CD4-positive, alpha-beta T cell treated with Interleukin-15 for 4 hours (primary cell): ENCODE results near the gene TYRO3.
A peak's percentile ranks its signal among the peaks of the same experiment; 100 is the strongest.

Experiments used
- DNase-seq: peaks from one replicate; pipeline ENCODE4 v3.0.0-alpha.2; 2020; ENCODE audit warnings: low spot score

TYRO3 gene

DNA sequence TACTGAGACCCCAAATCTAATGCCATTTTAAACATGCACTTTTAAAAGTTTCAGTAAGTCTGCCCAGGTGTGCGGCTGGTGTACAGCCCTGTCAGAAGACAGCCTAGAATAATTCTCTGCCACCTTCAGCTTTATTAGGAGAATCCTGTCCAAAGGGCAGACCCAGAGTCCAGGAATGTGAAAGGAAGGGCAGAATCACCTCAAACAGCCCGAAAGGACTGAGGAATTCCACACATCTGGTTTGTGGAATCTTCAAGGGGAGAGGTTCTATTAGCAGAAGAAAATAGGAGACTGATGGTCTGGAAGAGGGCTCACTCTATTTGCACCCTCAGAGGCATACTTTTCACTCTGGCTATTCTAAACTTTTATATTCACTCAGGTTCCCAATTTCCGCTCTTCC lies 46.6 kb downstream of the TYRO3 start:
- DNase-seq: no peak

DNA sequence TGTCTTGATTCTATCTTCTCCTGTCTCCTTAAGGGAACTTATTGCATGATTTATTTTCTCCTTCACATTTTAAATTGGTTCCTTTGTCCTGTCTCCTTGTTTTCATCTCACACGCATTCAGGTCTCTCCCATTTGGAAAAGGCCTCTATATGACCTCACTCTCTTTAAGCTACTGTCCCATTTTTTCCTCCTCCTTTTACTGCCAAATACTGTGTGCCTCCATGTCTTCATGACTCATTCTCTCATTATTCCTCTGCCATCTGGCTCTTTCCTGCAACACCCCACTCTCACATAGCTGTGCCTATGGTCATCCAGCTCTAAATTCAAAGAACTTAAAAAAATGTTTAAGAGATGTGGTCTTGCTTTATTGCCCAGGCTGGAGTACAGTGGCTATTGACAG lies 48.0 kb downstream of the TYRO3 start:
- DNase-seq: no peak

DNA sequence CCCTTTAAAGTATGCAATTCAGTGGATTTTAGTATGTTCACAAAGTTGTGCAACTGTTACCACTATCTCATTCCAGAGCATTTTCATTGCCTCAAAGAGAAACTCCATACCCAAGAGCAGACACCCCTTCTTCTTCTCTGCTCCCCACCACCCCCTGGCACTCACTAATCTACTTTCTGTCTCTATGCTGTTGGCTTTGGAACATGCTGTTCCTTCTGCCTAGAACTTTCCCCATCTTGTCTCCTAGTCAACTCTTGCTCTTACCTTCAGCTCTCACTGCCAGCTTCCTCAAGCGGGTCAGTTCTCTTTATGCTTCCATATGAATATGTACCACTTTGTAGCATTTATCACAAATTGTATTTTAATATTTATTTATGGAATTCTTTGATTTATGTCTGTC lies 50.1 kb downstream of the TYRO3 start:
- no peak for DNase-seq

DNA sequence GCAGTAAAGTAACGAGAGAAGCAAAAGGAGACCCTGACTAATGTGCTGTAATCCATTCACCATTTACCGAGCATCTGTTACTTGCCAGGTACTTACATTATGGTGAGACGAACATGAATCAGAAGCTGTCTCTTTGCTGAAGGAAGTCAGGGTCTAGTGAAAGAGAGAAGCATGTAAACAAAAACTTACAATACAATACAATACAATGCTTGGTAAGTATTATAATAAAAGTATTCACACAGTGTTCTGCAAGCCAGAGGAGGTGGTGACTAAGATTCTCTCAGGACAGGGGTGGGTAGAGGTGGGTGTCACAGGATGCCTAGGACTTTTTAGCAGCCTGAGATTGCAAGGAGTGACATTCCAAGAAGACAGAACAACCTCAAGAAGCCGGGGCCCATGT lies 51.0 kb downstream of the TYRO3 start:
- no peak for DNase-seq

DNA sequence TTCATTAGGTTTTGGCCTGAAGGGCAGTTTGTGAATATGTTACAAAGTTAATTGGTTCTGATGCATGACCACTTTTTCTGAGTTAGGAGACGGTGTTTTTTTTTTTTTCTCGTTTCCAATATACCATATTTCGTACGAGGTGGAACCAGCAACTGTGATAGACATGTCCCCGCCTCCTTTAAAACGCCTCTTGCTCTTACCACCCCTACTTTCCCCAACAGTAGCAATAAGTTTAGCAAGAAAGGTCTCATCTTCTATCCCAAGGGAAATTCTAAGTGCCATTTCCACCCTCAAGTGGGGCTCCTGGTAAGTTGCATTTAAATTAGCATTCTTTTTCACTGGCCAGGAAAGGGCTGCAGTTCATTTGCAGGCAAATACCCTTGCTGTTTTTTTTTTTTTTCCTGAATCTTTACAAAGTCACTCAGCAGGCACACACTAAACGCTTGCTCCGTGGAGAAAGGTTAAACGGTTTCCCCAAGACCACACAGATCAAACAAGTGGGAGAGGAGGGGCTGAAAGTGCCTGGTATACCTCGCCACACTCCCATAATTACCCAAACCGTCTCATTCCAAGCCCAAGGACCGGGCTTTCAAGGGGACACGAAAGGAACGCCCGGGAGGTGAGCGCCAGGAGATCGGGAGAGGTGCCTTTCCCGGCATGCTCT lies 61.7 kb downstream of the TYRO3 start:
- peak; percentile 3 for DNase-seq

DNA sequence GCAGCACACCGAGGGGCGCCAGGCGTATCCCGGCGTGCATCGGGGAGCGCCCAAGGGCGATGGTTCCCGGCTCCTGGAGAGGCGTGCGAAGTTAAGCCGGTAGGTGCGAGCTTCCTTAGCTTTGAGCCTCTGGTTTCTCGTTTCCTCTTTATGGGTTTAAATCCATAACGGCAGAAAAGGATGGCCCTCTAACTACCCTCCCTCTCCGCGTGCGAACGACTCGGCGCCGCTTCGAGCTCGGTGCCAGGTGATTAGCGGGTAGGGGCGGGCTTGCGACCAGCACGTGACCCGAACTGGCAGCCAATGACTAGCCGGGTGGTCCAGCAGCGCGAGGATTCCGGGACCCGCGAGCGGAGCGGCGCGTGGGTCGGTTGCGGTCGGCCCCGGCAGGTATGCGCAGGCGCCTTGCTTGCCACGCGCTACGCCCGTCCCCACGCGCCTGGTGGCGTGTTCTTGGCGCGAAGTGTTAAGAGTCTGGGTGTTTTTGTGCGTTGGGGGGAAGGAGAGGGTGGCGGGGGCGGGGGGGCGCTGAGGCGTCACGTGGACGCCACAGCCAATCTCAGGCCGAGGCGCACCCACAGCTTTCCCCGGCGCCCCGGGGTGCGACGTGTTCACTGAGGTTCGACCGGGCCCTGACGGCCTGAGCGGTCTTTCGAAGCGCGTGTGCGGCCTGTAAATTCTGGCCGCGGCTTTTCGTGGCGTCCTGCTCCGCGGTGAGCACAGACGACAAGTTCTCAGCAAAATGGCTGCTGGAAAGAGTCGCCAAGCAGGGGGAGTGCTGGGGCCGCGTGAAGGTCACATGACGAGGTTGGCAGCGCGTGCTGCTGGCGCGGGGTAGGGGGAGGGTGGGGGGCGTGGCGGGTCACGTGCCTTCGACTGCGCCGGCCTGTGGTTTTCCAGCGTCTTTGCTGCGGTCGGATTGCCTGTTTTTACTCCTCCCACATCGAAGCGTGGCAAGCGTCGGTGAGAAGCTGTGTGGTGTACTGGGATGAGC lies 62.5 kb downstream of the TYRO3 start:
- DNase-seq: peak; percentile 71

DNA sequence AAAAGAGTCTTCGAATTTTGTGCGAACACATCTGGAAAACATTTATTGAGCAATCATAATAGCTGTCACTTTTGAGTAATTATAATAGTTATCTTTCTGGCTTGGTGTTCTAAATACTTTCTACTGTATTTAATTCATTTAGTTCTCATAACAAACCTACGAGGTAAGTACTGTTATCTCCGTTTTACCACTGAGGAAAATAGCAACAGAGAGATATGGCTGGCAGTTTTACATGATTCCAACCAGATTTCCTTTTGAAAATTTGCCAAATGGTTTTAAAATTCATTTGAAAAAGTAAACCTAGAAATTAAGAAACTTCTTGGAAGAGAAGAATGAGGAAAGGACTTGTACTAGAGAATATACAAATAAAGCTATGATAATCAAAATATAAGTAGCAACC lies 63.9 kb downstream of the TYRO3 start:
- no peak for DNase-seq

DNA sequence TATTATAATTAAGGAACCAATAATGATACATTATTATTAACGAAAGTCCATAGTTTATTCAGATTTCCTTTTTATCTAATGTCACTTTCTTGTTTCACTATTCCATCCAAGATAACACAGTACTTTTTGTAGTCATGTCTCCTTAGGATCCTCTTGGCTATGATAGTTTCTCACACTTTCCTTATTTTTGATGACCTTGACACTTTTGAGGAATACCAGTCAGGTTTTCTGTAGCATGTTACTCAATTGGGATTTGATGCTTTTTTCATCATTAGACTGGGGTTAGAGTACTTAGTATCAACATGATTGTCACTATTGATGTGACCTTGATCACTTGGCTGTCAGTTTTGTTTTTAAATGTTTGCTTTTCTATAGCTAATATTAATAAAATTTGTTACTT lies 68.2 kb downstream of the TYRO3 start:
- DNase-seq: no peak

DNA sequence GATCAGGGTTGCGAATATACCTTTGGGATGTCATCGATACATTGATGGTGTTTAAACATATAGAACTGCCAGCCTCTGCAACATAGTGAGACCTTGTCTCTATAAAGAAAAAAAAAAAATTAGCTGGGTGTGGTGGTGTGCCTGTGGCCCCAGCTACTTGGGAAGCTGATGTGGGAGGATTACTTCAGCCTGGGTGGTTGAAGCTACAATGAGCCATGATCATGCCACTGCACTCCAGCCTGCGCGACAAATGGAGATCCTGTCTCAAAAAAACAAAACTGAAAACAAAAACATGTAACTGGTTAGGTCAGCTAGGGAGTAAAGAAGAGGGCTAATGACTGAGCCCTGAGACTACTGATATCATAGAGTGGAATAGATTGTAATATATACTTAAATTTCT lies 70.5 kb downstream of the TYRO3 start:
- DNase-seq: no peak

DNA sequence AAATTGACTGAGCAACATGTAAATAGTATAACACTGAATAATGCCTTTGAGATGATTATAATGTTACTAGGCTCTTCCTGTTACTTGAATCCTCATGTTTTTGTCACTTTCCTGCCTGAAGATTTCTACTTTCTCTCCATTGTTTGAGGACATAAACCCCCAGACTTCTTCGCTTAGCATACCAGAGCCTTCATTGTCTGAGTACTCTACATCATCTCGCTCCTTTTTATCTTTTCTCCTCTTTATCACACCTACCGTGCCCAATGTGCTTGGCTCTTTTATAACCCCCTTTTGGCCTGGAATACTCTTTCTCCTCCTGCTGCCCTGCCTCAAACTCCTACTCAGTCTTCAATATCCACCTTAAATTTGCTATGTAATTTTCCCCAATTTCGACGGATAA lies 70.9 kb downstream of the TYRO3 start:
- DNase-seq: no peak

DNA sequence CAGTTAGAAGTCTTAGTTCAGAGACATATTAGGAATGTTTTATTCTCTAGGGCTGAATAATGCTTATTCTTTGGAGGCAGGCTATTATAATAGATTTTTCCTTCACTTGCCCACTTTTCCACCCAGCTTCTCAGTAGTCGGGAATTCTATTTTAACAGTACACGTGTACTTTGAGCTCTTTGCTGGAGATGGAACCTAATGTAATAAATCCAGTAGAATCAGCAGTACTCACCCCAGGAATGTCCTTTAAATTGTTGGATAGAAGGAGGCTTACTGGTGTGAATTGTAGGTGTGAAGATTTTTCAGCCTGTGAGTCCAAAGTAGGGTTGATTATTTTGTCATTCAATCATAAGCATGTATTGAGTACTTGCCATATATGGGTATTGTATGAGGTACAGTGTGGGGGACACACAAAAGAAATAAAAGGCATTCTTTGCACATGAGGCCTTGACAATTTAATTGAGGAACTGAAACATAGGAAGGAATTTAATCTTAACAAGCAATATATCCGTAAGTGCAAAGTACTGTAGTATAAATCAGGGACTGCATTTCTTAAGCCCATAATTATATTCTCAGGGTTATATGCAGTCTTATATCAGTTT lies 71.7 kb downstream of the TYRO3 start:
- no peak for DNase-seq

DNA sequence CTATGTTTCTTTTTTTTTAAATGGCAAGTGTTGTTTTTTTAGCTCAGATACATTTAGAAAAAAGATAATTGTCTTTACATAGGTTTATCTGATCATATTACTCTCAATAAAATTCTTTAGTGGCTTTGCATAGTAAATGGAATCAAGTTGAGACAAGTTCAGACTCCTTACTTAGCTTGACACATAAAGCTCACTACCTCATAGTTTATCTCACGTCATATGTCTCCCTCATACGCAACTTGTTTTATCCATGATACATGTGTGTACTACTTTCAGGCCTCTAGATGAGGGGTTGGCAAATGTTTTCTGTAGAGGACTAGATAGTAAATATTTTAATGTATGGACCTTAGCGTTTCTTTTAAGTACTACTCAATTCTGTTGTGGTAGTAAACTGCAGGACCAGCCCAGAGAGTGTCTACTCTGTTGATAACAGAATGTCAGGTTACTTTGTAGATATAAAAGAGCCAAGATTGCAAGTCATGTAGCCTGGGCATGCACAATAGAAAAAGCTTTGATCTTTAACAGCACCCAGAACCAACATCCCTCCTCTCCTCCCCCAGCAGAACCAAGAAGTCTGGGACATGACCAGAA lies 73.0 kb downstream of the TYRO3 start:
- no peak for DNase-seq
